Parathyroid adenoma (tissue), 2 donors: ENCODE measurements around the gene OR56A4.
"Not testable (repeated sequence)": the region's sequence is repeated elsewhere in the genome, so short reads cannot be mapped to it uniquely, and the experiment has no call there.

ENCODE experiments used
- H2AFZ ChIP-seq: fragments of 300-600 bp; sonication (generic); one replicate; pipeline ENCODE4 v1.7.0; 2017; ENCODE audit warnings: antibody characterized with exemption, mild to moderate bottlenecking
- H3K27ac ChIP-seq: fragments of 300-600 bp; sonication (generic); one replicate; pipeline ENCODE4 v1.7.0; 2017
- H3K27me3 ChIP-seq: fragments of 300-600 bp; sonication (generic); one replicate; pipeline ENCODE4 v1.7.0; 2017; ENCODE audit warnings: low read length; ENCODE audit not compliant: control insufficient read depth, insufficient read depth
- H3K36me3 ChIP-seq: fragments of 300-600 bp; sonication (generic); one replicate; pipeline ENCODE4 v1.7.0; 2017; ENCODE audit warnings: low read length; ENCODE audit not compliant: control insufficient read depth, insufficient read depth
- H3K4me1 ChIP-seq: fragments of 300-600 bp; sonication (generic); one replicate; pipeline ENCODE4 v1.7.0; 2017; ENCODE audit warnings: control low read depth
- H3K4me2 ChIP-seq: fragments of 300-600 bp; sonication (generic); one replicate; pipeline ENCODE4 v1.7.0; 2017; ENCODE audit warnings: low read length
- H3K4me3 ChIP-seq: fragments of 300-600 bp; sonication (generic); one replicate; pipeline ENCODE4 v1.7.0; 2017; ENCODE audit warnings: low read depth, low read length
- H3K79me2 ChIP-seq: fragments of 300-600 bp; sonication (generic); one replicate; pipeline ENCODE4 v1.7.0; 2017; ENCODE audit warnings: control low read depth
- H3K9ac ChIP-seq: fragments of 300-600 bp; sonication (generic); one replicate; pipeline ENCODE4 v1.7.0; 2017; ENCODE audit warnings: mild to moderate bottlenecking
- H3K9me3 ChIP-seq: fragments of 300-600 bp; sonication (generic); one replicate; pipeline ENCODE4 v1.7.0; 2017; ENCODE audit warnings: low read length; ENCODE audit not compliant: control insufficient read depth
- CTCF ChIP-seq: fragments of 300-600 bp; sonication (generic); IDR thresholded peaks from one replicate; pipeline ENCODE4 v1.7.0; 2017; ENCODE audit warnings: antibody characterized with exemption, mild to moderate bottlenecking
- donor health status: primary hyperparathyroidism.

Gene OR56A4

GRCh38 chr11:5973530-5973929 lies 33.2 kb downstream of the OR56A4 start:
- Histone ChIP-seq H3K4me1 (no peaks in the 10 kb centered on the region), H3K36me3 (no peaks in the 10 kb centered on the region), H3K4me3 (no peak overlapping the region), H3K79me2 (no peaks in the 10 kb centered on the region), H3K27me3 (no peaks in the 10 kb centered on the region), H3K9ac (no peak overlapping the region), H3K27ac (no peak overlapping the region), H3K9me3 (no peaks in the 10 kb centered on the region), H3K4me2 (no peak overlapping the region), H2AFZ (no peak overlapping the region)
- no peak for TF ChIP-seq CTCF

- H3K36me3 ChIP-seq = no peaks in the 10 kb centered on the region
- H3K9ac ChIP-seq = no peak within 1 kb of the TSS
- TF ChIP-seq CTCF = no peak
- H3K4me1 ChIP-seq = no peaks in the 10 kb centered on the region
- no peak within 1 kb of the TSS for H3K4me2 ChIP-seq
- H3K9me3 ChIP-seq = no peaks in the 10 kb centered on the region
- no peak within 1 kb of the TSS for H3K27ac ChIP-seq
- no peaks in the 10 kb centered on the region for H3K79me2 ChIP-seq
- H2AFZ ChIP-seq = no peak within 1 kb of the TSS
- no peak within 1 kb of the TSS for H3K4me3 ChIP-seq
- H3K27me3 ChIP-seq = no peaks in the 10 kb centered on the region
Measured at GRCh38 chr11:5968394-5968793, 38.4 kb downstream of the OR56A4 start, which contains the start of gene OR56A5. Gene OR56A5 (minus strand): TSS chr11:5968494. CDS start chr11:5968494, 0 bp downstream.

GRCh38 chr11:5967708-5968107 lies 39.0 kb downstream of the OR56A4 start:
- Histone ChIP-seq H3K4me2 (no peak overlapping the region), H3K79me2 (no peaks in the 10 kb centered on the region), H3K27me3 (no peaks in the 10 kb centered on the region), H3K9me3 (no peaks in the 10 kb centered on the region), H3K36me3 (no peaks in the 10 kb centered on the region), H3K4me3 (no peak overlapping the region), H2AFZ (no peak overlapping the region), H3K27ac (no peak overlapping the region), H3K4me1 (no peaks in the 10 kb centered on the region), H3K9ac (no peak overlapping the region)
- no peak for TF ChIP-seq CTCF

- Histone ChIP-seq H3K4me3 (no peak overlapping the region), H3K4me2 (no peak overlapping the region), H3K9ac (no peak overlapping the region), H3K9me3 (no peaks in the 10 kb centered on the region), H3K79me2 (no peaks in the 10 kb centered on the region), H2AFZ (no peak overlapping the region), H3K36me3 (no peaks in the 10 kb centered on the region), H3K4me1 (no peaks in the 10 kb centered on the region), H3K27me3 (no peaks in the 10 kb centered on the region), H3K27ac (no peak overlapping the region)
- TF ChIP-seq CTCF = no peak
Measured at GRCh38 chr11:5966958-5967357, 39.8 kb downstream of the OR56A4 start.

GRCh38 chr11:5960704-5961320 lies 45.9 kb downstream of the OR56A4 start:
- H3K9ac ChIP-seq, H2AFZ ChIP-seq, H3K79me2 ChIP-seq, H3K4me2 ChIP-seq, H3K9me3 ChIP-seq, H3K27me3 ChIP-seq, H3K36me3 ChIP-seq, H3K4me3 ChIP-seq, H3K27ac ChIP-seq, H3K4me1 ChIP-seq: not testable (repeated sequence)
